Esophagus muscularis mucosa (tissue), 3 donors: ENCODE measurements around the gene TP73.

Experiments
- POLR2A ChIP-seq: fragments of 450-650 bp; IDR thresholded peaks from one replicate; pipeline ENCODE4 v1.6.1; 2017; ENCODE audit warnings: antibody characterized with exemption, moderate library complexity, mild to moderate bottlenecking, low read depth
- TF ChIP-seq, protein P1 (sequence below), 3 experiments: fragments of 200-600 bp in 2 of 3; fragments of 450-650 bp in 1 of 3; sonication (generic) in 2 of 3; IDR thresholded peaks; one replicate each; pipeline ENCODE4 v1.5.1; 2017 to 2019; ENCODE audit warnings: antibody characterized with exemption in 3 of 3, mild to moderate bottlenecking in 2 of 3, moderate library complexity in 1 of 3

DNA sequence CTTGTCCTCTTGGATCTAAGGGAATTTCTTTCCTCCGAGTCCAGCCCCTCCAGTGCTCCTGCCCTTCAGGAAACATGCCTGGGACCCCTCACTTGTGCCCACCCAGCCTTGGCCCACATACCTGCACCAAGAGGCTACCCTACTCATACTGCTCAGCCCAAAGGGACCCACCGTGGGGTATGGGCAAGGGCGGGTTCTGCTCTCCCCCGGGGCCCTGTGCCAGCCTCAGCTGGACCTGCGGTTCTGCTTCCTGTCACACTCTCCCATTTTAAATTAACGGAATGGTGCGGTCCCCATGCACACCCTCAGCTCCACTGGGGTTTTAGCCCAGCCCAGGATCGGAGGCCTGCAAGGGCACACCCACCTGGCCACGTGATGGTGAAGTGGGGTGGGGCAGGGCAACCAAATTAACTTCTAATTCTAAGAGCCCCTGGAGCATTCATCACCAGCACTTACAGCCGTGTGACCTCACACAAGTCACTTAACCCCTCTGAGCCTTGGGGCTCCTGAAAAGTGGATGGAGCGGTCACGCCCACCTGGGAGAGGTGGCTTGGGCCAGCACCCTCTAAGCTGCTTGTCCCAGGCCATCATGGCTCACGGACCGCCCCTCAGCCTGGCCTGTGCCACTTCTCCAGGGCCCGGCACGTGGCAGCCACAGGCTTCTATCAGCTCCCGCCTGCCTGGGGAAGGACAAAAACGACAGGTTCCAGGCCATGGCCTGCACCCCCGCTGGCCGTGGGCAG, 28.3 kb downstream of the TP73 start:
- TF ChIP-seq, protein P1, sequence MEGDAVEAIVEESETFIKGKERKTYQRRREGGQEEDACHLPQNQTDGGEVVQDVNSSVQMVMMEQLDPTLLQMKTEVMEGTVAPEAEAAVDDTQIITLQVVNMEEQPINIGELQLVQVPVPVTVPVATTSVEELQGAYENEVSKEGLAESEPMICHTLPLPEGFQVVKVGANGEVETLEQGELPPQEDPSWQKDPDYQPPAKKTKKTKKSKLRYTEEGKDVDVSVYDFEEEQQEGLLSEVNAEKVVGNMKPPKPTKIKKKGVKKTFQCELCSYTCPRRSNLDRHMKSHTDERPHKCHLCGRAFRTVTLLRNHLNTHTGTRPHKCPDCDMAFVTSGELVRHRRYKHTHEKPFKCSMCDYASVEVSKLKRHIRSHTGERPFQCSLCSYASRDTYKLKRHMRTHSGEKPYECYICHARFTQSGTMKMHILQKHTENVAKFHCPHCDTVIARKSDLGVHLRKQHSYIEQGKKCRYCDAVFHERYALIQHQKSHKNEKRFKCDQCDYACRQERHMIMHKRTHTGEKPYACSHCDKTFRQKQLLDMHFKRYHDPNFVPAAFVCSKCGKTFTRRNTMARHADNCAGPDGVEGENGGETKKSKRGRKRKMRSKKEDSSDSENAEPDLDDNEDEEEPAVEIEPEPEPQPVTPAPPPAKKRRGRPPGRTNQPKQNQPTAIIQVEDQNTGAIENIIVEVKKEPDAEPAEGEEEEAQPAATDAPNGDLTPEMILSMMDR (IDR thresholded peaks at IDR 0.05) = no peak
- no peak for TF ChIP-seq POLR2A
